HepG2 (cell line): ENCODE results near the gene OSBPL9. TPM values are rescaled to one million over a fixed set of nuclear protein-coding genes. Genes with fewer than 3 reads are reported as not detected.

Experiments
- HOXA3 ChIP-seq: sonication (generic); formaldehyde crosslinking; IDR thresholded peaks from 2 replicates; pipeline ENCODE4 v1.5.0; 2020; ENCODE audit warnings: missing genetic modification reagents
- NR2F1 ChIP-seq, 2 experiments: fragments of 450-650 bp in 1 of 2; formaldehyde crosslinking in 1 of 2; IDR thresholded peaks; 2 replicates each; pipeline versions ENCODE4 v1.5.0 to v1.6.1; 2016 to 2020; ENCODE audit warnings: mild to moderate bottlenecking in 1 of 2, missing compliant biosample characterization in 1 of 2, missing genetic modification reagents in 1 of 2, moderate library complexity in 1 of 2
- NR2F6 ChIP-seq, 2 experiments: IDR thresholded peaks; 2 replicates each; pipeline ENCODE4 v1.6.1; 2016; ENCODE audit warnings: antibody characterized with exemption in 1 of 2, mild to moderate bottlenecking in 1 of 2
- PAWR ChIP-seq: sonication (generic); formaldehyde crosslinking; IDR thresholded peaks from 2 replicates; pipeline ENCODE4 v1.4.0; 2020; ENCODE audit warnings: missing genetic modification reagents, mild to moderate bottlenecking, borderline replicate concordance
- RARA ChIP-seq: IDR thresholded peaks from 2 replicates; pipeline ENCODE4 v1.6.1; 2016; ENCODE audit warnings: missing genetic modification reagents, missing compliant biosample characterization
- RBFOX2 ChIP-seq: fragments of 200-400 bp; formaldehyde crosslinking; IDR thresholded peaks from 2 replicates; pipeline ENCODE4 v1.6.1; 2017; ENCODE audit warnings: low read depth, mild to moderate bottlenecking, low read length
- SOX6 ChIP-seq, 2 experiments: fragments of 450-650 bp in 1 of 2; sonication (generic) in 1 of 2; formaldehyde crosslinking in 1 of 2; IDR thresholded peaks; 2 replicates each; pipeline versions ENCODE4 v1.4.0 to v1.6.1; 2017 to 2020; ENCODE audit warnings: antibody characterized with exemption in 1 of 2, mild to moderate bottlenecking in 1 of 2, missing genetic modification reagents in 1 of 2
- TARDBP ChIP-seq: sonication (generic); formaldehyde crosslinking; IDR thresholded peaks from 2 replicates; pipeline ENCODE4 v1.8.0; 2022; ENCODE audit warnings: mild to moderate bottlenecking, missing genetic modification reagents
- ZBED4 ChIP-seq: sonication (generic); formaldehyde crosslinking; IDR thresholded peaks from 2 replicates; pipeline ENCODE4 v1.4.0; 2020; ENCODE audit warnings: missing genetic modification reagents, borderline replicate concordance
- ZBTB20 ChIP-seq: sonication (generic); formaldehyde crosslinking; IDR thresholded peaks from 2 replicates; pipeline ENCODE4 v1.8.1; 2023; ENCODE audit warnings: missing genetic modification reagents, low read depth, mild to moderate bottlenecking, borderline replicate concordance
- ZMYM2 ChIP-seq: sonication (generic); formaldehyde crosslinking; IDR thresholded peaks from 2 replicates; pipeline ENCODE4 v1.8.0; 2022; ENCODE audit warnings: mild to moderate bottlenecking, missing genetic modification reagents
- ZMYM4 ChIP-seq: sonication (generic); formaldehyde crosslinking; IDR thresholded peaks from 2 replicates; pipeline ENCODE4 v1.8.1; 2023; ENCODE audit warnings: mild to moderate bottlenecking, missing genetic modification reagents
- ZNF318 ChIP-seq: sonication (generic); formaldehyde crosslinking; IDR thresholded peaks from 2 replicates; pipeline ENCODE4 v1.4.0; 2020; ENCODE audit warnings: mild to moderate bottlenecking, missing genetic modification reagents
- polyA plus RNA-seq, 8 experiments: library from polyadenylated mRNA; depleted of rRNA in 3 of 8; stranded (reverse) in 7 of 8; unstranded in 1 of 8; fragments of >200 nt; fragmentation: Illumina TruSeq in 4 of 8; extraction: Trizol in 4 of 8; gene quantifications; 2 replicates each; pipeline versions ENCODE4 v1.2.1 to v1.2.3, GENCODE V29; 2011 to 2016; ENCODE audit warnings: low read depth in 4 of 8, missing spikeins in 1 of 8, mixed read lengths in 1 of 8; ENCODE audit not compliant: insufficient read depth in 1 of 8
- total RNA-seq, 5 experiments: library from RNA; depleted of rRNA; stranded (reverse); fragments of >200 nt; fragmentation: Illumina TruSeq; extraction: Trizol; gene quantifications; 2 replicates each; pipeline ENCODE4 v1.2.3, GENCODE V29; 2016; ENCODE audit warnings: low read depth in 1 of 5
- TF ChIP-seq, protein P1 (sequence below): IDR thresholded peaks from 2 replicates; pipeline ENCODE4 v1.6.1; 2016; ENCODE audit warnings: missing biosample characterization, missing genetic modification reagents, low read depth

Gene OSBPL9
- total and polyA plus RNA-seq, 2 of the 13 experiments (the other 11 are each of a cell fraction or from before 2014, with no cell fraction given), result 83.6 to 142 TPM

DNA sequence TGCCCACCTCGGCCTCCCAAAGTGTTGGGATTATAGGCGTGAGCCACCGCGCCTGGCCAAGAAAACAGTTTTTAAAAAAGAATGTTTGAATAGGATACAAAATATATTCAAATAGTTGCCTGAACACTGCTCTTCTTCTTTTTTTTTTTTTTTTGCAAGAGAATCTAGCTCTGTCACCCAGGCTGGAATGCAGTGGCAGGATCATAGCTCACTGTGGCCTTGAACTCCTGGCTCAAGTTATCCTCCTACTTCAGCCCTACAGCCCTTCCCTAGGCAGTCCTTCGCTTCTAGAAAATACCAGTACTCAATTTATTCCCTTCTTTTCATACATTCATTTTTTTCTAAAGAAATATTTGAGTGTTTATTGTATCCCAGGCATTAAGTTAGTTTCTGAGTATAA lies 67.9 kb downstream of the OSBPL9 start (continued):
- peak; percentile 41; the same call in 1 of the 2 replicates for TF ChIP-seq HOXA3 (CRISPR knock-in tag)
- no peak for TF ChIP-seq RBFOX2
- TF ChIP-seq ZMYM2 (CRISPR knock-in tag), result peak; percentile 67; the same call in 1 of the 2 replicates
- TF ChIP-seq TARDBP (CRISPR knock-in tag), result peak; percentile 69; the same call in 1 of the 2 replicates
- no peak for TF ChIP-seq ZBTB20 (CRISPR knock-in tag)
- TF ChIP-seq ZNF318, result no peak
- no peak for TF ChIP-seq ZBED4 (CRISPR knock-in tag)
- TF ChIP-seq PAWR (CRISPR knock-in tag), result no peak
- TF ChIP-seq NR2F1 (CRISPR knock-in tag; IDR thresholded peaks at IDR 0.05), result peak in 1 of 2 experiments; percentile 36; a peak in 1 of 4 replicates
- TF ChIP-seq, protein P1, sequence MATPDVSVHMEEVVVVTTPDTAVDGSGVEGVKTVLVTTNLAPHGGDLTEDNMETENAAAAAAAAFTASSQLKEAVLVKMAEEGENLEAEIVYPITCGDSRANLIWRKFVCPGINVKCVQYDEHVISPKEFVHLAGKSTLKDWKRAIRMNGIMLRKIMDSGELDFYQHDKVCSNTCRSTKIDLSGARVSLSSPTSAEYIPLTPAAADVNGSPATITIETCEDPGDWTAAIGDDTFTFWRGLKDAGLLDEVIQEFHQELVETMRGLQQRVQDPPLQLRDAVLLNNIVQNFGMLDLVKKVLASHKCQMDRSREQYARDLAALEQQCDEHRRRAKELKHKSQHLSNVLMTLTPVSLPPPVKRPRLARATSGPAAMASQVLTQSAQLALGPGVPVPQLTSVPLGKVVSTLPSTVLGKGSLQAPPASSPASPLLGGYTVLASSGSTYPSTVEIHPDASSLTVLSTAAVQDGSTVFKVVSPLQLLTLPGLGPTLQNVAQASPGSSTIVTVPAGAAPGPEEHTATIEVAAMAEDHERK (CRISPR knock-in tag), result no peak
- TF ChIP-seq ZMYM4, result peak; percentile 29; the same call in 1 of the 2 replicates
- TF ChIP-seq NR2F6 (IDR thresholded peaks at IDR 0.05), result 0 out of 2 replicates have a peak, but pooled peaks have one; percentile 20
- peak; percentile 43; the same call in 1 of the 2 replicates for TF ChIP-seq NR2F6 (CRISPR knock-in tag; IDR thresholded peaks at IDR 0.05)
- TF ChIP-seq RARA, result peak; percentile 77
- TF ChIP-seq SOX6 (IDR thresholded peaks at IDR 0.05), result no peak
- TF ChIP-seq SOX6 (CRISPR knock-in tag; IDR thresholded peaks at IDR 0.05), result peak; percentile 33; the same call in 1 of the 2 replicates
